HUES48 (cell line): ENCODE results near the gene MPDZ.

ENCODE experiments used
- H3K27ac ChIP-seq: one replicate; pipeline ENCODE4 v1.7.0; 2013; ENCODE audit warnings: low read depth, low read length, inconsistent platforms
- H3K27me3 ChIP-seq: 2 replicates; pipeline ENCODE4 v1.6.1; 2013; ENCODE audit warnings: mild to moderate bottlenecking, low read length; ENCODE audit not compliant: control insufficient read depth, insufficient read depth
- H3K36me3 ChIP-seq: 2 replicates; pipeline ENCODE4 v1.6.1; 2013; ENCODE audit warnings: low read length; ENCODE audit not compliant: control insufficient read depth, insufficient read depth
- H3K4me1 ChIP-seq: 2 replicates; pipeline ENCODE4 v1.6.1; 2013; ENCODE audit warnings: mild to moderate bottlenecking, low read length; ENCODE audit not compliant: control insufficient read depth, insufficient read depth
- H3K4me3 ChIP-seq: 2 replicates; pipeline ENCODE4 v1.5.1; 2013; ENCODE audit warnings: mild to moderate bottlenecking, low read depth, low read length
- H3K9ac ChIP-seq: 2 replicates; pipeline ENCODE4 v1.6.1; 2013; ENCODE audit warnings: mild to moderate bottlenecking, low read depth, low read length, moderate library complexity
- H3K9me3 ChIP-seq: 2 replicates; pipeline ENCODE4 v1.6.1; 2013; ENCODE audit warnings: low read length; ENCODE audit not compliant: control insufficient read depth, insufficient read depth

MPDZ gene

DNA sequence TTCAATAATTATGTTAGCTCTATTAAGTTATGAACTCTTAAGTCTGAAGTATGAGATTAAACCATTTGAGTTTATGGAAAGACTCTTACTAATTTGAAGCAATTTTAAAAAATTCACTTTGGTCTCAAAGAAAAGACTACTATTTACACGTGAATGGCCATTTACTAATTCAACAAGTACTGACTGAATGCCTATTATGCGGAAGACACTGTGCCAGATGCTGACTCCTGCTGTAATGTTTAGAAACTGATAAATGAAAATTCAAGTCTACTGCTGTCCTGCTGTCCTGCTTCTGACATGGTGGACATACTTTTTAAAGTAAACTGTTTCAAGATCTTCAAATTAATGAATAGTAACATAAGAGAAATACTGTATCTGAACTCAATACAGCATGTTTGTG lies 116.2 kb downstream of the MPDZ start:
- Histone ChIP-seq H3K9me3 (no peaks in the 10 kb centered on the region), H3K27me3 (no peaks in the 10 kb centered on the region), H3K4me3 (no peak overlapping the region; the same call in 1 of the 2 replicates), H3K9ac (no peak overlapping the region), H3K36me3 (peaks cover 11% of the 10 kb centered on the region), H3K27ac (no peak overlapping the region), H3K4me1 (peaks cover 18% of the 10 kb centered on the region)

DNA sequence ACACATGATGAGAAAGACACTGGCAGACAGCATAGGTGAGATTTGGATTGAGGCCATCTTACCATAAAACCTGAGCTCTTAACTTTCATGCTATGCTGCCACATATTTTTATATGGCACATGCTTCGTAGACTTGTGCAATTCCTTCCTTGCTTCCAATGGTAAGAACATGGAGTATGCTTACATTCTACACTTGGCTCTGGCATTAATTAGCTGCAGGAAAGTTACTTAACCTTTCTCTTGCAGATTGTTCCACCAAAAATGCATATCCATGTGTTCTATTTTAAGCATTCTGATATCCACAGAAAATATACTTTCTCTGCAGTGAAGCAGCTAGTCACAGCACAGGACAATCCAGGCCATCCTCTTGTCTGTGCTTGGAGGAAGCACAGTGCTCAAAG lies 119.4 kb downstream of the MPDZ start:
- Histone ChIP-seq H3K27ac (no peak overlapping the region), H3K9me3 (no peaks in the 10 kb centered on the region), H3K4me3 (no peak overlapping the region), H3K9ac (no peak overlapping the region), H3K36me3 (peaks cover 19% of the 10 kb centered on the region; the same call in 1 of the 2 replicates), H3K4me1 (peaks cover 18% of the 10 kb centered on the region), H3K27me3 (no peaks in the 10 kb centered on the region)

DNA sequence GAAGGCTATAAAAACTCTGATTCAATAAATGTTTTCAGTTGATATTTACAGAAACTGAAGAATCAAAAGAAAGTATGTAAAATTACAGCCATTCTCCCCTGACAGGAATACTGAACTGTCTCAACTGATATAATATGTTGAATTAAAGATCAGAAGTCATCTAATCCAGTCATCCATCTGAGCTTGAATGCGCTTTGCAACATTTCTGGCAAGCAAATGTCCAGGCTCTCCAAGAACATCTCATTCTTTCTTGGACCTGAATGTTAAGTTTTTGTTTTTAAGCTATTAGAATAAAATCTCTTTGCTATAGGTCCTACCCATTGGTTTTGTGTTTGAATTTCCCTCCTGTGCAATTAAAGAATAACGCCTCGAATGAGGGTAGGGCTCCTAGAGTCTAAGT lies 120.5 kb downstream of the MPDZ start:
- no peak overlapping the region for H3K4me3 ChIP-seq
- H3K9ac ChIP-seq, result no peak overlapping the region
- peaks cover 18% of the 10 kb centered on the region for H3K4me1 ChIP-seq
- H3K36me3 ChIP-seq, result peaks cover 20% of the 10 kb centered on the region; the same call in 1 of the 2 replicates
- H3K27ac ChIP-seq, result no peak overlapping the region
- H3K9me3 ChIP-seq, result no peaks in the 10 kb centered on the region
- H3K27me3 ChIP-seq, result no peaks in the 10 kb centered on the region

DNA sequence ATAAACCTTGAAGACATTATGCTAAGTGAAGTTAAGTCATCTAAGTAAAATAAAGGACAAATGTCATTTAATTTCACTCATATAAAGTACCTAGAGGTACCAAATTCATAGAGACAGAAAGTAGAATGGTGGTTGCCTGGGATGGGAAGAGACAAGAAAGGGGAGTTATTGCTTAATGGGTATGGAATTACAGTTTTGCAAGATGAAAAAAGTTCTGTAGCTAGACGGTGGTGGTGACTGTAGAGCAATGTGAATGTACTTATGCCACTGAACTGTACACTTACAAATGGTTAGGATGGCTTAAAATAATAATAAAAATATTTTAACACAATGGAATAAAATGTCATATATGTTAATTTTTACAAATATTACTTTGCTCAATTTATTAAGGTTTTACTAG lies 128.0 kb downstream of the MPDZ start:
- no peak overlapping the region for H3K4me3 ChIP-seq
- H3K27me3 ChIP-seq, result no peaks in the 10 kb centered on the region
- peaks cover 37% of the 10 kb centered on the region for H3K36me3 ChIP-seq
- H3K27ac ChIP-seq, result no peak overlapping the region
- no peaks in the 10 kb centered on the region for H3K9me3 ChIP-seq
- H3K9ac ChIP-seq, result no peak overlapping the region
- H3K4me1 ChIP-seq, result no peaks in the 10 kb centered on the region

DNA sequence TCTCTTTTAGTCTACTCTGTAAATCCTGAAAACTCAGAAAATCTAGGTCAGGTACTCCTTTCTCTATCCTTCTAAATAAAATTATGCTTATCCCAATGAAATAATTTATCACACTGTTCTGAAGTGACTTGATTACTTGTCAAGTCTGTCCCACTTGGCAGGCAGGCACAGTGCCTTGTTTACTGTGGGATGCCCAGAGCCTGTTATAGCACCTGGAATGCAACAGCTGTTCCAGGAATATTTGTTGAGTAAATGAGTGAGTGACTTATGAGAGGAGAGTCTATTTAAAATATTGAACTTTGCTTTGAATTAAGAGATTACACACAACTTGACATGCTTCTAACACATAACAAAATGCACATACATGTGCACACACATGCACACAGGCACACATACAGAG lies 130.0 kb downstream of the MPDZ start:
- Histone ChIP-seq H3K9ac (no peak overlapping the region), H3K27ac (no peak overlapping the region), H3K36me3 (peaks cover 32% of the 10 kb centered on the region), H3K9me3 (no peaks in the 10 kb centered on the region), H3K27me3 (no peaks in the 10 kb centered on the region), H3K4me3 (no peak overlapping the region), H3K4me1 (peaks cover 5% of the 10 kb centered on the region; the same call in 1 of the 2 replicates)

DNA sequence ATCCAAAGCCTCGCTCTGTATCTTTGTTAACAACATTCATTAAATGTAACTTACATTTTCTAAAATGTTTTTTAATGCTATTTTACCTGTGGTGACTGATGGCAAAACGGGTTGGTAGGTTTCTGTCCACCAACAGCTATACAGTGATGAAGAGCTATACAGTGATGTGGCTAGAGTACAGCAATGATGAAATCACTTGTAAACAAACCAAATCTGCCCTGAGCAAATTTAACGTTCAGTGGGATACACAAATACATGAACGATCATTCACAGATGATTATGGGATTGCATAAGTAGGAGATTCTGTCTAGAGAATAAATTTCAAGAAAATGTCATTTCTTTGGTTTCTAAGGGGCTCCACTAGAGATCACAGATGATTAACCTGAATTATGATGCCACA lies 132.7 kb downstream of the MPDZ start:
- H3K9ac ChIP-seq, result no peak overlapping the region
- peaks cover 30% of the 10 kb centered on the region for H3K36me3 ChIP-seq
- H3K27ac ChIP-seq, result no peak overlapping the region
- peaks cover 22% of the 10 kb centered on the region for H3K4me1 ChIP-seq
- no peak overlapping the region for H3K4me3 ChIP-seq
- H3K9me3 ChIP-seq, result no peaks in the 10 kb centered on the region
- no peaks in the 10 kb centered on the region for H3K27me3 ChIP-seq

DNA sequence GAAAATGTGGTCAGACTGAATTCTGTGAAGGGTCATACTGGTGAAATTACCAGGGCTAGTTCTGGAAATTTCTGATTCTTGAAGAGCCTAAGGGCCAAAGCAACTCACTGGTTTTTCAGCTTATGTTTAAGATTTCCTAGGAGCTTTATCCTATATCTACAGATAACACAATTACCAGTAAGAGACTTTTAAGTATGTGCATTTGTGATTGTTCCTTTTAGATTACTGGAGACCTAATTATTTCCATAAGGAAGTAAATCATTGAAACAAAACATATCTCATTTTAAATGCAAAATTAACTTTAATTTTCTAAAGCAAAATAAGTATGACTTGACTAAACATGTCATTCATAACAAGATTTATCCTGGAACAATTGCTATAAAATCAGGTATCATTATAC lies 134.2 kb downstream of the MPDZ start:
- no peak overlapping the region for H3K4me3 ChIP-seq
- H3K27me3 ChIP-seq, result no peaks in the 10 kb centered on the region
- H3K9me3 ChIP-seq, result no peaks in the 10 kb centered on the region
- no peak overlapping the region for H3K27ac ChIP-seq
- H3K9ac ChIP-seq, result no peak overlapping the region
- peaks cover 28% of the 10 kb centered on the region for H3K36me3 ChIP-seq
- peaks cover 22% of the 10 kb centered on the region for H3K4me1 ChIP-seq

DNA sequence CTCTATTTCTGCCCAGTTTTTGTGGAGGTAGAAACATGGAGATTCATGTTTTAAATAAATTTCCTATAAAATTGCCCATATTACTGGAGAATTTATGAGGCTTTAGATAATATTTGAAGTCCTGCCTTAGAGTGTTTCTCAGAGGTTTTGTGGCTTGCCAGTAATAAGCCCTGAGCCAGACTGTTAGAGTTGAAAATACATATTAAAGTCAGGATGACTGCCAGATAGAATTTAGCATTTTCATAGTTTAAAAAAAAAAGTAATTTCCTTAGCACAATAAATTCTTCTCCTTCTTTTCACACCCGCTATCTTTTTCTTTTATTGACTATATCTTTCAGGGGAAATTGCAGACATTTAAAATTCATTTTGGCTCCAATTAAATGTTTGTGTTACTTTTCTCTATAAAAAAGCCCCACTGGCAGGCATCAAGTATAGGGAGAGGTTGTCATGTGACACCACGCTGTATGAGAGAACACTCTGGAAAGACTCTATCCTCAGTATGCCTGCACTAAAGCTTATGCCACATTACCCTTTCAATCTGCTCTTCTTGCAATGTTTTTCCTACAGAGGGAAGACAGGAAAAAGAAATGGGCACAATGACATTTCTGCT lies 135.2 kb downstream of the MPDZ start:
- H3K9me3 ChIP-seq, result no peaks in the 10 kb centered on the region
- peaks cover 31% of the 10 kb centered on the region for H3K4me1 ChIP-seq
- H3K27me3 ChIP-seq, result no peaks in the 10 kb centered on the region
- no peak overlapping the region for H3K27ac ChIP-seq
- H3K9ac ChIP-seq, result no peak overlapping the region
- peaks cover 28% of the 10 kb centered on the region for H3K36me3 ChIP-seq
- H3K4me3 ChIP-seq, result no peak overlapping the region

DNA sequence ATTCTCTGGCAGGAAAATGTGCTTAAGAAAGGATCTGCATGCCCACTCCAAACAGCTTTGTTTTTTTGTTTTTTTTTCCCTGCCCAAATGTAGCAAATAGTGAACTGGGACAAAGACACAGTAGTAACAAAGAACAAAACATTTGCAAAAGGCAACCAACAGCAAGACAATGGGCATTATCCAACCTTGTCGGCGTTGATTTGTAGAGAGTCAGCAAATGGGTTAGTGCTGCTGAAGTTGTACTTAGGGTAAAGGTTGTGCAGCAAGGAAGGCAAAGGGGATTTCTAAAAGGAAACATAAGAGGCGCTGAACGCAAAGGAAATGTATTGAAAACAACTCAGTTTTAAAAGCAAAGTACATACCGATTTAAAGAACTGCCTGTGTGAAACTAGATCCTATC lies 136.2 kb downstream of the MPDZ start:
- Histone ChIP-seq H3K27ac (no peak overlapping the region), H3K4me3 (no peak overlapping the region; the same call in 1 of the 2 replicates), H3K4me1 (peaks cover 31% of the 10 kb centered on the region), H3K27me3 (no peaks in the 10 kb centered on the region), H3K36me3 (peaks cover 35% of the 10 kb centered on the region), H3K9ac (no peak overlapping the region), H3K9me3 (no peaks in the 10 kb centered on the region)

DNA sequence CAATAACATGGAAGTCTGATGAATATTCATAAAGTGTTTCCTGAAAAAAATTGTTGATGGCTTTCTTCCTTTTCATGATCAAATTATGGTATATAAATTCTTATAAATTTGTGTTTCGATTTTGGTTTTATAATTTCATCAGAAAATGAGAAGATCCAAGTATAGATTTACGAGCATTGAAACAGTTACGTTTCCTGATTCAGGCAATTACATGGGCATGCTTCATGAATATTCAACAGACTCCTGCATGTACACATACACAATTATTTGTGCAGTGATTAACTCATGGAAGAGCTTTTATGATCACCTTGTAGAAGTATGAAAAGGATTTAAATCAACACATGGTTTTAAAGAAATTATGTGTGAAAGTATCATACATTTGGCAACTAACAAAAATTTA lies 136.7 kb downstream of the MPDZ start:
- Histone ChIP-seq H3K36me3 (peaks cover 36% of the 10 kb centered on the region), H3K27ac (no peak overlapping the region), H3K4me3 (no peak overlapping the region), H3K9me3 (no peaks in the 10 kb centered on the region), H3K4me1 (peaks cover 31% of the 10 kb centered on the region), H3K9ac (no peak overlapping the region), H3K27me3 (no peaks in the 10 kb centered on the region)

DNA sequence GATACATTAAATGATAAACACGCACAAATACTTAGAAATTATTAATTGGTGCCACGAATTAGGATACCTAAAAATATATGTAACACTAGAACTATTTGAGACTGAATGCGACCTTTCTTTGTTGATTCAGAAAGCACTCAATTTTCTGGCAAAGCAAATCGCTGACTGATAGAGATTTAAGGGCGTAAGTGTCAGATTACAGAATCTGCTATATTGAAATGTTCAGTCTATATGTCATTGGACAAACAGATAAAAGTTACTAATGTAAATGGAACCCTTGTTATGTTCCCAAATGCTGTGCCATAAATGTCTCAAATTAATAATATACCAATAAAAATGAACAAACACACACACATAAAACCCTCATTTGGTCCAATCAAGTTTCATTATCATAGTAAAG lies 137.9 kb downstream of the MPDZ start:
- no peak overlapping the region for H3K4me3 ChIP-seq
- H3K27me3 ChIP-seq, result no peaks in the 10 kb centered on the region
- peaks cover 35% of the 10 kb centered on the region for H3K36me3 ChIP-seq
- H3K9ac ChIP-seq, result no peak overlapping the region
- H3K9me3 ChIP-seq, result no peaks in the 10 kb centered on the region
- peaks cover 31% of the 10 kb centered on the region for H3K4me1 ChIP-seq
- H3K27ac ChIP-seq, result no peak overlapping the region
